HG03571 (cell line): Measurements from ENCODE around the gene PRDX5.
"Not testable (repeated sequence)": the region's sequence is repeated elsewhere in the genome, so short reads cannot be mapped to it uniquely, and the experiment has no call there.

Experiments used
- ATAC-seq: cut with Tn5 transposase; IDR thresholded peaks from one replicate; pipeline ENCODE4 v1.9.1; 2021; ENCODE audit not compliant: unreplicated experiment

The PRDX5 gene

GRCh38 chr11:64323373-64323772 lies 5.5 kb downstream of the PRDX5 start:
- no peak for ATAC-seq

- ATAC-seq = not testable (repeated sequence)
Measured at GRCh38 chr11:64323984-64324383, 6.1 kb downstream of the PRDX5 start.

GRCh38 chr11:64324692-64325469 lies 7.0 kb downstream of the PRDX5 start:
- no peak for ATAC-seq

GRCh38 chr11:64327375-64327774 lies 9.5 kb downstream of the PRDX5 start:
- ATAC-seq = no peak

DNA sequence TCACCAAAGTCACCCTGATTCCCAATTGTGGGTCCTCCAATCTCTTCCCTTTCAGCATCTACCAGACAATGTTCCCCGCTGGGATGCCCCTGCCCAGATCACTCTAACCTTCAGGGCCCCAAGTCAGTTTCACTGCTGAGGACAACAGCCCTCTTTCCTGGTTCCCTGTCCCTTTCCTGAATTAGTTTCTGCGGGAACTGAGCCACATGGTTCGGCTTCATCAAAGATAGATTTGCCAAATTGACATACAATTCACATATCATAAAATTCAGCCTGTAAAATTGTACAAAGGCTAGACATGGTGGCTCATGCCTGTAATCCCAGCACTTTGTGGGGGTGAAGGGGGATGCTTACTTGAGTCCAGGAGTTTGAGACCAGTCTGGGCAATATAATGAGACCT lies 10.1 kb downstream of the PRDX5 start:
- no peak for ATAC-seq

- ATAC-seq = no peak
Measured at GRCh38 chr11:64330888-64331287, 13.0 kb downstream of the PRDX5 start.

DNA sequence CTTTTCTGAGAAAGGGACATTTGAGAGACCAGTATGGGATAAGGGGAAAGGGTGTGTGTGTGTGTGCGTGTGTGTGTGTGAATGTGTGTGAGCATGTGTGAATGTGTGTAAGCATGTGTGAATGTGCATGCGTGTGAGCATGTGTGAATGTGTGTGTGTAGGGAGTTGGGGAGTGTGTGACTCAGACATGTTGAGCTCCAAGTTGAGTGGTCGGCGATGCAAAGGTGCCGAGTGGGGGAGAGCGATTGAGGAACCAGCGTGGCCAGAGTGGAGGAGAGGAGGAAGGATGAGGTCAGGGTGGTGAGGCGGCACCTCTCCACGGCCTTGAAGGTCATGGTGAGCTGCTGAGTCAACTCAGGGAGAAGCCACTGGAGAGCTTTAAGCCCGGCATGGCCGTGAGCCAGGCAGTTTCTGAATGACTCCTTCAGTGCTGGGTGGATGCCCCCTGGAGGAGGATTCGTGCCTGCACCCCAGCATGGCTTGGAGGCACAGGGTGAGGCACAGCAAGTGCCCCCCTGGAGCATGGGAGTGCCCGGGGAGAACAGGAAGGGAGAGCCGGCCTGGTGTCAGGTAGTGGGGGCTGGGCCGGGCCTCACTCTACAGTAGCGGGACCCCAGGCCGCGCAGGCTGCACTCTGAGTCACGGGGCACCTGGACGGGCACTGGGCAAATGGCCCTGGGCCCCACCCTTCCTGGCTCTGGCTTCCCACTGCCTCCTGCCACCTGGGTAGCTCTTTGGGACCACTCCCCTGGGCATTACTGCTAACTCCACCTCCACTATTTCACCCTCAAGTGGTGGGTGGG lies 13.8 kb downstream of the PRDX5 start:
- peak; percentile 56 for ATAC-seq

GRCh38 chr11:64333556-64333955 lies 15.6 kb downstream of the PRDX5 start:
- no peak for ATAC-seq

- peak; percentile 55 for ATAC-seq
Measured at GRCh38 chr11:64334764-64335735, 17.1 kb downstream of the PRDX5 start.

DNA sequence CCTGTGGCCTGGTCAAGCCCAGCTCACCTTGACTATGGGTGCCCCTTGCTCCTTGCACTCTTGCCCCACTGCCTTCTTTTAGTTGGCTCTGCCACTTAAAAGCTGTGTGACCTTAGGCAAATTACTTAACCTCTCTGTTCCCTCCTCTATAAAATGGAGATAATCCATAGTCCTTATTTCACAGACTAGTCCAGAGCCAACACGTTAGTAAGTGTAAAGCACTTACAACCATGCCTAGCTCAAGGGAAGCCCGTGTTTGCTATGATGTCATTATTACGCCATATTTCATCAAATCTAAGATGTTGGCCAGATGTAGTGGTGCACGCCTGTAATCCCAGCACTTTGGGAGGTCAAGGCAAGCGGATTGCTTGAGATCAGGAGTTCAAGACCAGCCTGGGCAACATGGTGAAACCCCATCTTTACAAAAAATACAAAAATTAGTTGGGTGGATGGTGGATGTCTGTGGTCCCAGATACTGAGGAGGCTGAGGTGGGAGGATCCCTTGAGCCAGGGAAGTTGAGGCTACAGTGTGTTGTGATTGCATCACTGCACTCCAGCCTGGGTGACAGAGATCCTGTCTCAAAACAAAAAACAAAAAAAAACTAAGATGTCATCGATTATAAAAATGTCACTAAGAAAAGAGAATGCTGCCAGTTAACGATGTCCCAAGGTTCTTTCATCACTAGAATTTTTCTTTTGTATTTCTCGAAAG lies 19.8 kb downstream of the PRDX5 start:
- no peak for ATAC-seq

DNA sequence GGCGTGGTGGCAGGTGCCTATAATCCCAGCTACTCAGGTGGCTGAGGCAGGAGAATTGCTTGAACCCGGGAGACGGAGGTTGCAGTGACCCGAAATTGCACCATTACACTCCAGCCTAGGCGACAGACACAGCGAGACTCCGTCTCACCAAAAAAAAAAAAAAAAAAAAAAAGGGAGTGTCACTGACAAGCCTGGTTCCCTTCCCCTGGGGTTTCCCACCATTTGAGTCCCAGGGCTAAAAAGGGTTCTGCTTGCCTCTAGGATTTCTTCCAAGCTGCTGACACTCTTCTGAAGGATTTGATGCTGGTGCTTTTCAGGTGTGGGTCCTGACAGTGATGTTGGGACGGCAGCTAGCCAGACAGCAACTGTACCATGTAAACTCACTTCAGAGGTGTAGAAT lies 20.8 kb downstream of the PRDX5 start:
- no peak for ATAC-seq

GRCh38 chr11:64339286-64339685 lies 21.4 kb downstream of the PRDX5 start:
- ATAC-seq = no peak

GRCh38 chr11:64339754-64340408 lies 22.0 kb downstream of the PRDX5 start, which contains the start of gene CCDC88B:
TSS of gene CCDC88B (plus strand) at chr11:64340204. CDS start at chr11:64340267, 63 bp downstream.
- ATAC-seq = peak; percentile 42

- ATAC-seq = no peak
Measured at GRCh38 chr11:64340671-64341335, 22.9 kb downstream of the PRDX5 start.

GRCh38 chr11:64341429-64341828 lies 23.5 kb downstream of the PRDX5 start:
- no peak for ATAC-seq

GRCh38 chr11:64341851-64342791 lies 24.2 kb downstream of the PRDX5 start:
- peak; percentile 43 for ATAC-seq

DNA sequence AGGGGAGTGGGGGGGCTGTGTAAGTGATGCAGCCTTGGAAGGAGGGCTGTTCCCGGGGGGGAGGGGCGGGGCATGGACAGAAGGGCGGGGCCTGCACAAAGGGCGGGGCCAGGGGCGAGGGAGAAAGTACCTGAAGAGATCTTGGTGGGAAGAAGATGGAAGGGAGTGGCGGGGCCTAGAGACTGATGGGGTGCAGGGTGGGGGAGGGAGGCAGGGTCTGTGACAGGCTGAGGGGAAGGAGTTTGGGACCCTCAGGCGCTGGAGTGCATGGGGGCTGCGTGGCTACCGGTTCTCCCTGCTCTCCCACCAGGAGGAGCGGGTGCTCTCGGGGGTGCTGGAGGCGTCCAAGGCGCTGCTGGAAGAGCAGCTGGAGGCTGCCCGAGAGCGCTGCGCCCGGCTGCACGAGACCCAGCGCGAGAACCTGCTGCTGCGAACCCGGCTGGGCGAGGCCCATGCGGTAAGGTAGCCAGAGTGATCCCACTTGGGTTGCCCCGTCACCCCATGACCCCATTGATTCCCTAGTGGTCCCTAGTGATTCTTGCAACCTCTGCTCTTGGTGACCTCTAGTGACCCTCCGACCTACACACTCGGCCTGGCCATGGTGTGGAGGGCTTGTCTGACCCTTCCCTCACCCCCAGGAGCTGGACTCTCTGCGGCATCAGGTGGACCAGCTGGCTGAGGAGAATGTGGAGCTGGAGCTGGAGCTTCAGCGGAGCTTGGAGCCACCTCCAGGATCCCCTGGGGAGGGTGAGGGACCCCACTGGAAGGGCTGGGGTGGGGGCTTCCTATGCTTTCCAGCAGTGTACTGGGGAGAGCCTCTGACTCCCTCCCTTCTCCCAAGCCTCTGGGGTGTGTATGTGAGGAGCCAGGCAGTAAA lies 25.2 kb downstream of the PRDX5 start:
- ATAC-seq = no peak
